Measurements from ENCODE around the gene PRKCG.
"Not testable (repeated sequence)": the region's sequence is repeated elsewhere in the genome, so short reads cannot be mapped to it uniquely, and the experiment has no call there.

PRKCG gene

GRCh38 chr19:53881482-53882390 lies at the start of gene PRKCG:
PRKCG (plus strand) TSS chr19:53882197; CDS start chr19:53882495, 298 bp downstream.
- DNase-seq = peak in 3 of 4 experiments; percentile 14 to 44 (median 38)

GRCh38 chr19:53832861-53833260 lies 49.1 kb upstream of the PRKCG start:
- DNase-seq = not testable (repeated sequence)

- DNase-seq = not testable (repeated sequence)
Measured at GRCh38 chr19:53838446-53838845, 43.6 kb upstream of the PRKCG start.

GRCh38 chr19:53840241-53840640 lies 41.8 kb upstream of the PRKCG start:
- not testable (repeated sequence) for DNase-seq

- DNase-seq = not testable (repeated sequence)
Measured at GRCh38 chr19:53840914-53841313, 41.1 kb upstream of the PRKCG start.

- DNase-seq = no peak
Measured at GRCh38 chr19:53844849-53845246, 37.1 kb upstream of the PRKCG start.

GRCh38 chr19:53847555-53847954 lies 34.4 kb upstream of the PRKCG start:
- DNase-seq = no peak

- no peak for DNase-seq
Measured at GRCh38 chr19:53849237-53849676, 32.7 kb upstream of the PRKCG start.

- no peak for DNase-seq
Measured at GRCh38 chr19:53853707-53854106, 28.3 kb upstream of the PRKCG start.

GRCh38 chr19:53864308-53864836 lies 17.6 kb upstream of the PRKCG start:
- no peak for DNase-seq

- no peak for DNase-seq
Measured at GRCh38 chr19:53865523-53865917, 16.5 kb upstream of the PRKCG start.

- DNase-seq = peak; percentile 12 to 44 (median 30)
Measured at GRCh38 chr19:53865918-53866864, 15.8 kb upstream of the PRKCG start.

GRCh38 chr19:53866865-53867224 lies 15.2 kb upstream of the PRKCG start:
- DNase-seq = no peak

- peak; percentile 97 to 99 (median 98) for DNase-seq
Measured at GRCh38 chr19:53867225-53868090, 14.5 kb upstream of the PRKCG start, which contains the start of gene MYADM. MYADM (plus strand) TSS chr19:53867883; CDS start chr19:53873530, 5,647 bp downstream.

GRCh38 chr19:53868091-53868891 lies 13.7 kb upstream of the PRKCG start:
- no peak for DNase-seq

GRCh38 chr19:53868892-53869804 lies 12.8 kb upstream of the PRKCG start:
- peak; percentile 50 to 69 (median 59) for DNase-seq

GRCh38 chr19:53869805-53870484 lies 12.1 kb upstream of the PRKCG start:
- not testable (repeated sequence) for DNase-seq

- DNase-seq = no peak
Measured at GRCh38 chr19:53870485-53870844, 11.5 kb upstream of the PRKCG start.

- DNase-seq = no peak
Measured at GRCh38 chr19:53871454-53871853, 10.5 kb upstream of the PRKCG start.
